WI38 (cell line): Measurements from ENCODE around the gene GRID1.

Source experiments
- H3K4me3 ChIP-seq: 2 replicates; pipeline ENCODE4 v1.5.1; 2011; ENCODE audit warnings: low read depth, mild to moderate bottlenecking, control low read depth, low read length
- CTCF ChIP-seq: IDR thresholded peaks from 2 replicates; pipeline ENCODE4 v1.5.1; 2012; ENCODE audit warnings: low read depth, mild to moderate bottlenecking, control low read depth, low read length

GRID1 gene

GRCh38 chr10:85619832-85620231 lies 746.8 kb downstream of the GRID1 start:
- no peak for TF ChIP-seq CTCF
- H3K4me3 ChIP-seq: no peak overlapping the region

- no peak for TF ChIP-seq CTCF
- H3K4me3 ChIP-seq: no peak overlapping the region
Observed at GRCh38 chr10:85618841-85619240, 747.8 kb downstream of the GRID1 start.

- no peak overlapping the region for H3K4me3 ChIP-seq
- TF ChIP-seq CTCF: no peak
Observed at GRCh38 chr10:85617751-85618546, 748.6 kb downstream of the GRID1 start.

GRCh38 chr10:85615556-85615955 lies 751.0 kb downstream of the GRID1 start:
- no peak overlapping the region for H3K4me3 ChIP-seq
- TF ChIP-seq CTCF: no peak

- no peak overlapping the region for H3K4me3 ChIP-seq
Observed at GRCh38 chr10:85614981-85615380, 751.6 kb downstream of the GRID1 start.

GRCh38 chr10:85614566-85614965 lies 752.0 kb downstream of the GRID1 start:
- TF ChIP-seq CTCF: no peak
- H3K4me3 ChIP-seq: no peak overlapping the region

More at GRCh38 chr10:85614981-85615380, 751.6 kb downstream of the GRID1 start:
- no peak for TF ChIP-seq CTCF

GRCh38 chr10:85613391-85613790 lies 753.2 kb downstream of the GRID1 start:
- no peak for TF ChIP-seq CTCF
- no peak overlapping the region for H3K4me3 ChIP-seq
